OCI-LY7 (cell line): ENCODE results near the gene SPECC1L.
A peak's percentile ranks its signal among the peaks of the same experiment; 100 is the strongest.

Experiments used
- EZH2phosphoT487 ChIP-seq: fragments of 200-600 bp; sonication (generic); IDR thresholded peaks from 2 replicates; pipeline ENCODE4 v1.6.1; 2018; ENCODE audit warnings: low read depth, borderline replicate concordance, mild to moderate bottlenecking, mixed run types, antibody characterized with exemption, low read length, moderate library complexity, mixed read lengths
- TF ChIP-seq, protein P1 (sequence below): fragments of 200-600 bp; sonication (generic); conservative IDR thresholded peaks from 2 replicates; pipeline ENCODE4 v1.5.1; 2014; ENCODE audit warnings: mild to moderate bottlenecking, antibody characterized with exemption, low read length, moderate library complexity, mixed read lengths

DNA sequence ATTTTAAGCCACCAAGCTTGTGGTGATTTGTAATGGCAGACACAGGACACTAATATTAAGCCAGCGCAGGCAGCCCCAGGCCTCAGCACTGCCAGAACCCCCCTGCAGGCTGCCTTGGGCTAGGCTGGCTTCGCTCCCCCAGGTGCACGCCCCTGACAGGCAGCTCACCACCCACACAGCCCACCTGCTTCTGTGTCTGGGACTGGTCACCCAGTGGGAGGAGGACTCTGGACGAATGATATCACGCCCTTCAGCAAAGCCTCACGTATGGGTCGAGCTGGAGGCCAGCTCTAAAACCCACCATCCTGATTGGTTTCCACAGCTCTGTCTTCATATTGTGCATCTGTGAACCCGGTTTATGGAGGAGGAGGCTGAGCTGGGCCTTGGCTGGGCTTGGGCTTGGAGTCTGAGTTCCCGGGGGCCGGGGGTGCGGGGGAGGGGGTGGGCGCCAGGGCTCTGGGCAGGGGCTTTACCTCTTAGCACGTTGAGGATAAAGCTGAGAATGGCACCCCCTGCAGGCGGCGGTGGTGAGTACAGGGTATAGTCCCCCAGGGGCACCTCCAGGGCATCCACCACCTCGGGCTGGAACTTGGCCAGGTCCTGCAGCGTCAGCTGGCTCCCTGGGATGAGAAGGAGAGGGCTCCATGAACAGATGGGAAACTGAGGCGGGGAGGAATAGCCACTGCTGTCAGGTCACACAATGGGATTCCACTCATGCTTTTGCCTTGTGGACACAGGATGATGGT, 39.5 kb upstream of the SPECC1L start:
- TF ChIP-seq, protein P1, sequence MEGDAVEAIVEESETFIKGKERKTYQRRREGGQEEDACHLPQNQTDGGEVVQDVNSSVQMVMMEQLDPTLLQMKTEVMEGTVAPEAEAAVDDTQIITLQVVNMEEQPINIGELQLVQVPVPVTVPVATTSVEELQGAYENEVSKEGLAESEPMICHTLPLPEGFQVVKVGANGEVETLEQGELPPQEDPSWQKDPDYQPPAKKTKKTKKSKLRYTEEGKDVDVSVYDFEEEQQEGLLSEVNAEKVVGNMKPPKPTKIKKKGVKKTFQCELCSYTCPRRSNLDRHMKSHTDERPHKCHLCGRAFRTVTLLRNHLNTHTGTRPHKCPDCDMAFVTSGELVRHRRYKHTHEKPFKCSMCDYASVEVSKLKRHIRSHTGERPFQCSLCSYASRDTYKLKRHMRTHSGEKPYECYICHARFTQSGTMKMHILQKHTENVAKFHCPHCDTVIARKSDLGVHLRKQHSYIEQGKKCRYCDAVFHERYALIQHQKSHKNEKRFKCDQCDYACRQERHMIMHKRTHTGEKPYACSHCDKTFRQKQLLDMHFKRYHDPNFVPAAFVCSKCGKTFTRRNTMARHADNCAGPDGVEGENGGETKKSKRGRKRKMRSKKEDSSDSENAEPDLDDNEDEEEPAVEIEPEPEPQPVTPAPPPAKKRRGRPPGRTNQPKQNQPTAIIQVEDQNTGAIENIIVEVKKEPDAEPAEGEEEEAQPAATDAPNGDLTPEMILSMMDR: peak; percentile 69
- no peak for TF ChIP-seq EZH2phosphoT487
